GM19238 (cell line): Measurements from ENCODE around the gene HNRNPL.
"Not testable (repeated sequence)": the region's sequence is repeated elsewhere in the genome, so short reads cannot be mapped to it uniquely, and the experiment has no call there.

Experiments used
- DNase-seq: peaks from one replicate; pipeline ENCODE4 v3.0.0; 2011; ENCODE audit warnings: low spot score; ENCODE audit not compliant: insufficient read length

Gene HNRNPL

DNA sequence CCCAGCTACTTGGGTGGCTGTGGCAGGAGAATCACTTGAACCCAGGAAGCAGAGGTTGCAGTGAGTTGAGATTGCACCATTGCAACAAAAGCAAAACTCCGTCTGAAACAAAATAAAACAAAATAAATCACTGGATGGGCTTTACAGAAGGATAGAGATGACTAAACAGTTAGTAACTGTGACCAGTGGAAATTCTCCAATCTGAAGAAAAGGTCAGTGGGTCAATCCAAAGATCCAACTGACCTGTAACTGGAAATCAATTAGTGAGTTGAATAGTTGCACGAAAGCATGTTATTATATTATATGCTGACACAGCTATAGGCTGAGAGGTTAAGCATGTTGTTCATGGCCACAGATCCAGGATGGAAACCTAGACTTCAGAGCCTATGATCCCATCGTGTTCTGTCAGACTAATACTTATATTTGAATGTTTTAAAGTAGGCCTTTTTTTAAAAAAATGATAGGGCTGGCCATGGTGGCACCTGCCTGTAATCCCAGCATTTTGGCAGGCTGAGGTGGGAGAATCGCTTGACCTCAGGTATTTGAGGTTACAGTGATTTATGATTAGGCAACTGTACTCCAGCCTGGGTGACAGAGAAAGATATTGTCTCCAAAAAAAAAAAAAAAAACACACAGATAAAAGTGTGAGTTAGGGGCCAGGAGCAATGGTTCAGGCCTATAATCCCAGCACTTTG lies 19.6 kb downstream of the HNRNPL start:
- no peak for DNase-seq

DNA sequence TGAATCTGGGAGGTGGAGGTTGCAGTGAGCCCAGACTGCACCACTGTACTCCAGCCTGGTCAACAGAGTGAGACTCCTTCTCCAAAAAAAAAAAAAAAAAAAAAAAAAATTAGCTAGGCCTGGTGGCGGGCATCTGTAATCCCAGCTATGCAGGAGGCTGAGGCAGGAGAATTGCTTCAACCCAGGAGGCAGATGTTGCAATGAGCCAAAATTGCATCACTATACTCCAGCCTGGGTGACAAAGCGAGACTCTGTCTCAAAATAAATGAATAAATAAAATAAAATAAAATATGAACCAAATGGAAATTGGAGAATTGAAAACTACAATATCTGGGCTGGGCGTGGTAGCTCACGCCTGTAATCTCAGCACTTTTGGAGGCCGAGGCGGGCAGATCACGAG lies 20.6 kb downstream of the HNRNPL start:
- DNase-seq = not testable (repeated sequence)

DNA sequence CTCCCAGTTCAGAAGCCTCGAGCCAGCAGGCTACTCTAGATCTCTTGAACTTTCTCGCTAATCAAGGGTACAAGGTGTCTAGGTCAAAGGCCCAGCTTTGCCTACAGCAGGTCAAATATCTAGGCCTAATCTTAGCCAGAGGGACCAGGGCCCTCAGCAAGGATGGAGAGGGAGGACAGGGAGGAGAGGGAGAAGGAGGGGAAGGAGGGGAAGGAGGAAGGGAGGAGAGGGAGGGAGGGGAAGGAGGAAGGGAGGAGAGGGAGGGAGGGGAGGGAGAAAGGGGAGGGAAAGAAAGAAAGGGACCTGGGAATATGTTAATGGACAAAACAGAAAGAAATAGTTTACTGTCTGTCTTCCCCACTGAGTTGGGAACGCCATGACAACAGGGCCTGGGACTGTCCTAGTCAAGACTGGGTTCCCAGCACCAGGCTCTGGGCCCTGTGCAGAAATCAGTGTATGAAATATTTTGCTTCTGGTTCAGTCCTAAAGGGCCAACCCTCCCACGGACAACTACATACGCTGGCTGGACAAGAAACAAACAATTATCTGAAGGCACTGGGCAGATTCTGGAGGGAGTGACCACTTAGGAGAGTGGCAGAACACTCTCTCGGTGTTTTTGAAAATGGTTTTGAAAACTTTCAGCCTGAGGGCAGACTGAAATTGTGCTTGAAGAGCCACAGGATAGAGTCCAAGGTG lies 22.8 kb downstream of the HNRNPL start:
- no peak for DNase-seq

DNA sequence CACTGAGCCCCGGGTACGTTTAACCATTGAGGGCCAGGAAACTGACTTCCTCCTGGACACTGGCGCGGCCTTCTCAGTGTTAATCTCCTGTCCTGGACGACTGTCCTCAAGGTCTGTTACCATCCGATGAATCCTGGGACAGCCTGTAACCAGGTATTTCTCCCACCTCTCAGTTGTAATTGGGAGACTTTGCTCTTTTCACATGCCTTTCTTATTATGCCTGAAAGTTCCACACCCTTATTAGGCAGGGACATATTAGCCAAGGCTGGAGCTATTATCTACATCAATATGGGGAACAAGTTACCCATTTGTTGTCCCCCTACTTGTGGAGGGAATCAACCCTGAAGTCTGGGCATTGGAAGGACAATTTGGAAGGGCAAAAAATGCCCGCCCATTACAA lies 23.9 kb downstream of the HNRNPL start:
- DNase-seq = not testable (repeated sequence)

DNA sequence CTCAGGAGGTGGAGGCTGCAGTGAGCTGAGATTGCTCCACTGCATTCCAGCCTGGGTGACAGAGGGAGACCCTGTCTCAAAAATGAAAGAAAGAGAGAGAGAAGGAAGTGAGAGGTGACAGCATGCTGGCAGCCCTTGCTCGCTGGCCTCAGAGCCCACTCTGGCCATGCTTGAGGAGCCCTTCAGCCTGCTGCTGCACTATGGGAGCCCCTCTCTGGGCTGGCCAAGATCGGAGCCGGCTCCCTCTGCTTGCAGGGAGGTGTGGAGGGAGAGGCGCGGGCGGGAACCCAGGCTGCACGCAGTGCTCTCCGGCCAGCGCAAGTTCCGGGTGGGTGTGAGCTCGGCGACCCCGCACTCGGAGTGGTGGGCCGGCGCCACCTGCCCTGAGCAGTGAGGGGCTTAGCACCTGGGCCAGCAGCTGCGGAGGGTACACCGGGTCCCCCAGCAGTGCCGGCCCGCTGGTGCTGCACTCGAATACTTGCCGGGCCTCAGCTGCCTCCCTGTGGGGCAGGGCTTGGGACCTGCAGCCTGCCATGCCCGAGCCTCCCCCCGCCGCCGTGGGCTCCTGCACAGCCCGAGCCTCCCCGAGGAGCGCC lies 28.5 kb downstream of the HNRNPL start:
- not testable (repeated sequence) for DNase-seq

DNA sequence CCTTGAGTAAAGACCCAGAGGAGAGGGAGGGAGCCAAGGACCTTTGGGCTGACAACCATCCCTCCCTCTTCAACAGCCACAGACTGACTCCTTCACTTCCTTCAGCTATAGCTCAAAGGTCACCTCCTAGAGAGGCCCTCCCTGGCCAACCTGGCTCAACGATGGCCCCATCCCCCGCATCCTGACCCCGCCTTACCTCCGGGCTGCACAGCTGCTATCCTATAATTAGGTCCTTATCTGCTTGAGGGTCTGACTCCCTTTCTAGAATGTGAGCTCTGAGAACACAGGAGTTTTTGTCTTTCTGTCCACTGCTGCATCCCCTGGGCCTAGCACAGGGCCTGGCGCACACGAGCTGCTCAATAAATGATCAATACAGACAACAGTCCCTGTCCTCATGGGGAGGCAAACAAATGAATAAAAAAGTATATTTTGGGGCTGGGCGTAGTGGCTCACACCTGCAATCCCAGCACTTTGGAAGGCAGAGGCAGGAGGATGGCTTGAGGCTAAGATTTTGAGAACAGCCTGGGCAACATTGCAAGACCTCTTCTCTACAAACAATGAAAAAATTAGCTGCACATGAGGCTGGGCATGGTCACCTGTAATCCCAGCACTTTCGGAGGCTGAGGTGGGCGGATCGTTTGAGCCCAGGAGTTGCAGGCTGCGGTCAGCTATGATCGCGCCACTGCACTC lies 30.4 kb downstream of the HNRNPL start:
- no peak for DNase-seq

DNA sequence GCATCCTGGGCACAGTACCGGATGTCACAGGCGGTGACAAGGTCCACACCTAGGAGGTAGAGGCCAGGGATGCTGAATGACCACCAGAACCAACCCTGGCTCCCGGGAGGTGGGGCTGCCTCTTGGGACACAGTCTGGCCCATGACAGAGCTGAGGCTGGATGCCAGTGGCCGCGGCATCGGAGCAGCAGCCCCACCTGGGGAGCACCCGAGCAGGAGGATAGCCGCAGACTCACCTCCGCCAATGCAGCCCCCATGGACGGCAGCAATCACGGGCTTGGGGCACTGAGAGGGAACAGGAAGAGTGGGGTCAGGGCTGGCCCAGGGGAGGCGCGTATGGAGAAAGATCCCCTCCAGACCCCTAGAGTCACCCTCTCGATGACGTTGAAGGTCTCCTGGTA lies 32.7 kb downstream of the HNRNPL start:
- no peak for DNase-seq

DNA sequence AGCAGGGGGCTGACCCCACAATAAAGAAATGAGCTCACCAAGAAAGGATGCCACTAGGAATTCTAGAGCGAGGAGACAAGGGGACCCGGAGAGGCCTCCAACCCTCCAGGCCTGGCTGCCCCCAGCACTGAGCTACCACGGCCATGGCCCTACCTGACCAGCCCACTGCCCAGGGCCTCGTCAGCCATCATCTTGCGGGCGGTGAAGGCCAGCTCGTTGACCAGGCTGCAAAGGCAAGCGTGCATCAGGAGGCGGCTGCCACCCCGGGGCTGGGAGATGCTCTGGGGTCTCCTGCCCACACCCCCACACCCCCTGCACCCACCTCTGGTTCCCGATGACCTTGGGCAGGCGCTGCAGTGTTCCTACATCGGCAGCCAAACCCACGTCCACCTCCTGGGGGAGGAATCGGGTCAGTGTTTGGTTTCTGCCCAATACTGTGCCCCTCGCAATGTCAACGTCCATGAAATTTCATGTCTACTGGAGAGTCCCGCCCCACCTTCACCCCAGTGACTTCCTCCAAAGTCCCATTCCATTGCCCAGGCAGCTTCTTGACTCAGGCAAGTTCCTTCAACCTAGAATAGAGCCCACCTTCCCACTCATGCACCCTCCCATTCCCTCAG lies 33.5 kb downstream of the HNRNPL start:
- DNase-seq = no peak

DNA sequence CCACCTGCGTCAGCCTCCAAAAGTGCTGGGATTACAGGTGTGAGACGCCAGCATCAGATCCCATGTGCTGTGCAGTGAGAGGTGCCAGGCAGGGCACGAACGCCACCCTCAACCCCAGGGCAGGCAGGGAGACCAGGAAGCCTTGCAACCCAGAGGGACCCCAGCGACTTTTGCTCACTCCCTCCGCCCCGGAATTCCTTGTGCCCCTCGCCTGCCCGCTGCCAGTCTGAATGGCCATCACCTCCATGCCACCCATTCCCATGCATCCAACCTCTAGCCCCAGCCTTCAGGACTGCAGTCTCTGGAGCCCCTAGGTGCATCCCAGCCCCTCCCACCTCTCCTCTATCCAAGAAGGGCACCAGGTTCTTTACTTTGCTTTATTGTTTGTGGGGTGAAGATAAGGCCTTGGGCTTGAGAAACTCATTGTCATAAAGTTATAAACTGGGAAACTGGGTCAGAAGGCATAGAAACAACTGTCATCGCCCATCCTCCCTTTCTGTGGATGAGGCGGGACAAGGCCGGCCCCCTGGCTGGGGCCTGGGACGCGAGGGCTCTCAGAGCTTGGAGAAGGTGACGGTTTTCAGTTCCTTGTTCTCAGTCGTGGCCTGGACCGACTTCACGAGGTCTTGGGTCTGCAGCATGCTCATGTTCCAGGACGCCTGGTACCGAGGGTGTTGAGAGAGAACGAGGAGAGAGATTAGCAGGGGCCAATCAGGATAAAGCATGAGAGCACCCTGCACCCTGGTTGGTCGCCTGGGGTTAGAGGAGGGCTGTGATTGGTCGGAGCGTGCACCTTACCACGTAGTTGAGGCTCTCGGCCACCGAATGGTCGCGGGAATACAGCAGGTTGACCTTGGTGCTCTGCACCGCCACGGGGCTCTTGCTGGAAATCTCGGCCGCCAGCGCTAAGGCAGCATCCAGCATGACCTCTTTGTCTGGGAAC lies 34.5 kb downstream of the HNRNPL start:
- no peak for DNase-seq

DNA sequence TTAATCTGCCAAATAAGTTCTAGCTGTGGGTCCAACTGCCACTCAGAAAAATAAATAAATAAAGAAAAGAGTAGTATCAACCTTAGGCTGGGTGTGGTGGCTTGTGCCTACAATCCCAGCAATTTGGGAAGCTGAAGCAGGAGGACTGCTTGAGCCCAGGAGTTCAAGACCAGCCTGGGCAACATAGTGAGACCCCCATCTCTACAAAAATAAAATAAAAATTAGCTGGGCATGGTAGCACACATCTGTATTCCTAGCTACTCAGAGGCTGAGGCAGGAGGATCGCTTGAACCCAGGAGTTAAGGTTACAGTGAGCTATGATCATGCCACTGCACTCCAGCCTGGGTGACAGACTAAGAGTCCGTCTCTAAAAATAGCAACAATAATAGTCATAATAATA lies 35.9 kb downstream of the HNRNPL start:
- DNase-seq = not testable (repeated sequence)

DNA sequence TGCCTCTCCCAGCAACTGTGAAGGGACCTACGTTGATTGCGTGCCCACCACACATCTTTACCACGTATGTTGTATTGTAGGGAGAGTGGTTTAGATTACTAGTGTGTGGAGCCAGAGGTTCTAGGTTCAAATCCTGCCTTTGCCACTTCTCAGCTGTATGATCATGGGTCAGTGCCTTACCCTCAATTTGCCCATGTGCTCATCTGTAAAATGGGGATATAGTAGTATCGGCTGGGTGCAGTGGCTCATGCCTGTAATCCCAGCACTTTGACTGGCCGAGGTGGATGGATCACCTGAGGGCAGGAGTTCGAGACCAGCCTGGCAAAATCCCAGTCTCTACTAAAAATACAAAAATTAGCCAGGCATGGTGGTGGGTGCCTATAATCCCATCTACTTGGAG lies 36.5 kb downstream of the HNRNPL start:
- DNase-seq = no peak

DNA sequence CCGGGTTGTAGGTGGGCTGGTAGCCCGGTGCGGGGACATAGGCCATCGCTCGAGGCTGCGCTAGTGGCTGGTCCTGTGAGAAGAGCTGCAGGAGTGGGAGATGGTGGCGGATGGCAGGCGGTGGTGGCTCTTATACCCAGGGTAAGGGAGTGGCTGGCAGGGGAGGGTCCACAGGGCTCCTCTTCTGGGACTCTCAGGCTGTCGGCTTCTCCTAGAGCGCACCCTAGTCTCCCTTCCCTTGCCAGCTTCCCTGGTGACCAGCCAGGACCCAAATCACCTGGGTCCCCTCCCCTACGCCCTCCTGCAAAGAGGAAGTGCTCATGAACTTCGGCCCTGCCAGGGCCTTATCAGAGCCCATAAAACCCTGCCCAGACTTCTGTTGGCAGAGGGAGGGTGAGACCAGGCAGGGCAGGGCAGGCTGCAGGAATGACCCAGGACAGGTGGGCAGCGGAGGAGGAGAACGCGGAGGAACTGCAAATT lies 36.9 kb downstream of the HNRNPL start, which contains the start of gene LGALS4:
Gene LGALS4, minus strand, starts transcription at position 105 of the 480 bp plus-strand sequence. Its CDS starts 59 bp downstream, at position 46.
- no peak for DNase-seq

DNA sequence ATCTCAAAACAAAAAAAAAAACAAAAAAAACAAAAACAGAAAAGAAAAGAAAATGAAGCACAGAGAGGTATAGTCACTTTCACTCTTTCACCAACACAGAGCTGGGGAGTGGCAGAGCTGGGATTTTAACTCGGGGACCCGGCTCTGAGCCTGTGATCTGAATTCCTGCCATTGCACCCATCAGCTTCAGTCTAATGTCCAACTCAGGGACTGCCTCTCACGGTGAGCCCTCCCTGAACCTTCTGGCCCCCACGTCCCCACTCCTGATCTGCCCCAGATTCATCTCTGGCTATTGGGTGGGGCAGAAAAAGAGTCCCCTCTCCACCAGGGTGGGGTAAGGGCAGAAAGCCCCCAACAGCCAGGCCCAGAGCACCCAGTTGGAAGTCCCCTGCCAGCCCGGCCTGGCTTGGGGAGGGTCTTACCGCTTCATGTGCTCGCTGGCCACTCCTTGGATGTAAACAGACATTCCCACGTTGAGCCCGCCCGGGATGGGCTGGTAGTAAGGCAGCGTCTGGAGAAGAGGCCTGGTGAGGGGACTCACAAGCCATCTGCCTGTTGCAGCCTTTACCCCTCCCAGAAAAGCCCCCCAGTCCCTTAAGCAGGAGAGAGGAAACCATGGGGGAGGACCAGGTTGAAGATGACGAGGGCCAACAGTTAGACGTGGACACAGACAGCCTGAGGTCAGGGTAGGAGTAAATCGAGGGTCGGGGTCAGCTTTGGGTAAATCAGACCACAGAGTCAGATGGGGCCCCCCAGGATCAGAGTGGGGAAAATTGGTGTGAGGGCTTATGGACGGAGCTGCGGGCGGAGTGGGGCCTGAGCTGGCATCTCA lies 37.6 kb downstream of the HNRNPL start:
- DNase-seq = no peak

DNA sequence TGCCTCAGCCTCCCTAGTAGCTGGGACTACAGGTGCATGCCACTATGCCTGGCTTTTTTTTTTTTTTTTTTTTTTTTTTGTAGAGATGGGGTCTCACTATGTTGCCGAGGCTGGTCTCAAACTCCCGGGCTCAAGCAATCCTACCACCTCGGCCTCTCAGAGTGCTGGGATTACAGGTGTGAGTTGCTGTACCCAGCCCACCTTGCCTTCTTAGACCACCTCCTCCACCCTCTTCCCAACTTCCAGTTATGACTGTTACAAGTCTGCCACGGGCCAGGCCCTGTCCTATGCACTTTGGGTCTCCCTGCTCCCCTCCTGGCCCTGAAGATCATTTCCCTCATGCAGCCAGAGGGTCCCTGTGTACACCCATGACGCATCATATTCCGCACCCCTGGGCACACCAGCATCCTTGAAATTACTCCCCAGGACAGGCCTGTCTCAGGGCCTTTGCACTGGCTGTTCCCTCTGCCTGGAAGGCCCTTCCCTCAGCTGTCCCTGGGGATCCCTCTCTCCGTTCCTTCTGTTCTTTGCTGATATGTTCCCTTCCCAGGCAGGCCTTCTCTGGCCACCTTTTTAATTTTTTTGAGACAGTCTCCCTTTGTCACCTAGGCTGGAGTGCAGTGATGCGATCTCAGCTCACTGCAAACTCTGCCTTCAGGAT lies 40.1 kb downstream of the HNRNPL start:
- no peak for DNase-seq

DNA sequence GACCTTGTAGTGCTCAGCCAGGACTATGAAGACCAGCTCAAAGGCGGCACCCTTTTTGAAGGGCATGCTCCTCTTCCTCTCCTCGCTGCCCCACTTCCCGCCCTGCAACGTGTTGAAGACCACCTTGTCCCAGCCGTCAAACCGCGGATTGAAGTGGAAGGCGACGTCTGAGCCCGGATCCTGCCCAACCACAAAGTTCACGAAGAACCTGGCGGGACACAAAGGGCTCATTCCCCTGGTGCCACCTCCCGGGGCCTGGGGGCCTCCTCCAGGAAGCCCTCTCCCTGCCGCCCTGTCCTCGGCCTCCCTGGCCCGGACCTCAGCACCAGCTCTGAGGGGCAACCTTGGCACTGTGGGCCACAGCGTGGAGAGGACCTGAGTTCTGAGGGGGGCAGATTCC lies 41.0 kb downstream of the HNRNPL start:
- no peak for DNase-seq

DNA sequence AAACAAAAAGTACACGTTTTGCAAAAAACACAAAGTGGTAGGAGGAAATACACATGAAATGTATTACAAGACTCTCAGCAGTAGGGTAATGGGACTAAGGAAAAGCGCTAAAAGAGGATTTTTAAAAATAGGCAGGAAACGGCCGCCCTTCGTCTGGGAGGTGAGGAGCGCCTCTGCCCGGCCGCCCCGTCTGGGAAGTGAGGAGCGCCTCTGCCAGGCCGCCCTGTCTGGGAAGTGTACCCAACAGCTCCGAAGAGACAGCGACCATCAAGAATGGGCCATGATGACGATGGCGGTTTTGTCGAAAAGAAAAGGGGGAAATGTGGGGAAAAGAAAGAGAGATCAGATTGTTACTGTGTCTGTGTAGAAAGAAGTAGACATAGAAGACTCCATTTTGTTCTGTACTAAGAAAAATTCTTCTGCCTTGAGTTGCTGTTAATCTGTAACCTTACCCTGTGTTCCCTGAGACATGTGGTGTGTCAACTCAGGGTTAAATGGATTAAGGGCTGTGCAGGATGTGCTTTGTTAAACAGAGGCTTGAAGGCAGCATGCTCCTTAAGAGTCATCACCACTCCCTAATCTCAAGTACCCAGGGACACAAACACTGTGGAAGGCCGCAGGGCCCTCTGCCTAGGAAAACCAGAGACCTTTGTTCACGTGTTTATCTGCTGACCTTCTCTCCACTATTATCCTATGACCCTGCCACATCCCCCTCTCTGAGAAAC lies 42.2 kb downstream of the HNRNPL start:
- DNase-seq = not testable (repeated sequence)

DNA sequence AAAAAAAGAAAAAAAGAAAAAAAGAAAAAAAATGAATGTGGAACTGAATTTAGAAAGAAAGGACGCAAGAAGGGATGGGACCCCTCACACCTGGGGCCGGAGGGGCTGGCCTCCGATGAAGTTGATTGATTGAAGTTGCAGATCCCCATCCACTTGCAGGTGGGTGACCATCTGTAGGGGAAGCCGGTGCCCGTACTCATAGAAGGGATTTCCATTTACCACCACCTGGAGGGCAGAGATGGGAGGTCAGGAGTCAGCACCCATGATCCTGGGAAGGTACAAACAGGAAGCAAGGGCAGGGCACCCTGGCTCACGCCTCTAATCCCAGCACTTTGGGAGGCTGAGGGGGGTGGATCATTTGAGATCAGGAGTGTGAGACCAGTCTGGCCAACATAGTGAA lies 43.4 kb downstream of the HNRNPL start:
- DNase-seq = no peak

DNA sequence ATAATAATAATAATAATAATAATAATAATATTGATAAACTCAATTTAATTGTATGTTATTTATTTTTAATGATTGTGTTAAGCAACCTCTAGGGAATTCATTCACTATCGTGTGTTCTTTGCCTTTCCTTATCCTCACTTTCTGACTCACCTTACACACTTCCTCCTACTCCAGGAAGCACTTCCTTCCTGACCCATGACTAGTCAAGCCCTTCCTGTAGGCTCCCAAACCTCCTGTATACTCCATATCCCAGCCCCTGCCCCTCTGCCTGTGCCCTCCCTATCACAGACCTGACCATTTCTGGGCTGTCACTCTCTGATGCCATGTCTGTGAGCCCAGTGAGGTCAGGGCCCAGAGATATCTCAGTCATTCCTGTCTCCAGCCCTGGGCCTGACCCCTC lies 44.6 kb downstream of the HNRNPL start:
- DNase-seq = no peak
